PC-9 (cell line): ENCODE measurements around the gene LCOR. TPM values are rescaled to one million over a fixed set of nuclear protein-coding genes. Genes with fewer than 3 reads are reported as not detected.

Experiments
- BruUV-seq: library from RNA; stranded (reverse); fragments of 400-500 nt; replicated peaks from 2 replicates; lab custom pipeline; 2021; lab: Mats Ljungman, UMichigan
- CTCF ChIA-PET: fragments of 300-600 bp; sonication (Branson Sonifier 250); formaldehyde crosslinking; loops from one replicate; lab custom pipeline; 2022; ENCODE audit warnings: antibody characterized with exemption; lab: Charles Lee
- POLR2A ChIA-PET: fragments of 300-600 bp; sonication (Branson Sonifier 250); formaldehyde crosslinking; loops from one replicate; lab custom pipeline; 2022; ENCODE audit warnings: antibody characterized with exemption; ENCODE audit not compliant: unreplicated experiment; lab: Charles Lee
- DNase-seq, 2 experiments: peaks; one replicate each; pipeline versions ENCODE4 v3.0.0 to v3.0.0-alpha.2; 2015 to 2022; ENCODE audit warnings: mixed read lengths in 1 of 2
- H2AFZ ChIP-seq: fragments of 200-600 bp; sonication (generic); 2 replicates; pipeline ENCODE4 v1.8.1; 2017; ENCODE audit warnings: antibody characterized with exemption
- H3F3A ChIP-seq: fragments of 200-600 bp; sonication (generic); 2 replicates; pipeline ENCODE4 v1.8.1; 2017; ENCODE audit warnings: antibody characterized with exemption, mild to moderate bottlenecking, low read depth; ENCODE audit not compliant: insufficient read depth
- H3K27ac ChIP-seq: fragments of 200-600 bp; sonication (generic); 2 replicates; pipeline ENCODE4 v1.6.1; 2016; ENCODE audit warnings: mixed run types
- H3K27me3 ChIP-seq: fragments of 200-600 bp; sonication (generic); 2 replicates; pipeline ENCODE4 v1.6.1; 2016; ENCODE audit warnings: low read depth, mixed run types; ENCODE audit not compliant: insufficient read depth
- H3K36me3 ChIP-seq: fragments of 200-600 bp; sonication (generic); 2 replicates; pipeline ENCODE4 v1.6.1; 2016; ENCODE audit warnings: low read depth, mixed run types
- H3K4me1 ChIP-seq: fragments of 200-600 bp; sonication (generic); replicated peaks from 2 replicates; pipeline ENCODE4 v1.6.1; 2016; ENCODE audit warnings: mixed run types; ENCODE audit not compliant: insufficient read depth
- H3K4me2 ChIP-seq: fragments of 200-600 bp; sonication (generic); 2 replicates; pipeline ENCODE4 v1.6.1; 2017; ENCODE audit warnings: mixed run types
- H3K4me3 ChIP-seq: fragments of 200-600 bp; sonication (generic); 2 replicates; pipeline ENCODE4 v1.6.1; 2016; ENCODE audit warnings: mixed run types
- H3K79me2 ChIP-seq: fragments of 200-600 bp; sonication (generic); 2 replicates; pipeline ENCODE4 v1.6.1; 2017; ENCODE audit warnings: low read depth, mixed run types
- H3K9me2 ChIP-seq: fragments of 200-600 bp; sonication (generic); 2 replicates; pipeline ENCODE4 v1.8.1; 2017; ENCODE audit warnings: mild to moderate bottlenecking; ENCODE audit not compliant: insufficient read depth
- H3K9me3 ChIP-seq: fragments of 200-600 bp; sonication (generic); 2 replicates; pipeline ENCODE4 v1.8.1; 2016; ENCODE audit warnings: low read depth; ENCODE audit not compliant: insufficient read depth
- H4K20me1 ChIP-seq: fragments of 200-600 bp; sonication (generic); 2 replicates; pipeline ENCODE4 v1.8.1; 2017; ENCODE audit not compliant: insufficient read depth
- EZH2 ChIP-seq: fragments of 200-600 bp; sonication (generic); IDR thresholded peaks from 2 replicates; pipeline ENCODE4 v1.8.0; 2017; ENCODE audit warnings: antibody characterized with exemption, low read depth
- intact Hi-C: fragments of 100-400 bp; cut with micrococcal nuclease; formaldehyde crosslinking; loops from one replicate; pipeline ENCODE4 v1.10.0; 2022; ENCODE audit not compliant: unreplicated experiment
- total RNA-seq: library from RNA; stranded (reverse); gene quantifications from 2 replicates; pipeline ENCODE4 v1.2.3, GENCODE V29; 2021
- TF ChIP-seq, protein P1 (sequence below): fragments of 200-600 bp; sonication (generic); conservative IDR thresholded peaks from 2 replicates; pipeline ENCODE4 v1.6.1; 2017; ENCODE audit warnings: mixed run types, antibody characterized with exemption, mild to moderate bottlenecking, moderate library complexity

The LCOR gene
- total RNA-seq, 1 experiment from 2014 or later: 36.4 TPM

GRCh38 chr10:97000487-97001182 lies 168.5 kb downstream of the LCOR start:
- no peak for DNase-seq
- Histone ChIP-seq H3K4me1 (no peaks in the 10 kb centered on the region), H4K20me1 (no peaks in the 10 kb centered on the region), H3K9me2 (no peaks in the 10 kb centered on the region), H3K27ac (no peak overlapping the region), H3K4me3 (no peak overlapping the region), H3K4me2 (no peak overlapping the region), H2AFZ (no peak overlapping the region), H3K27me3 (no peaks in the 10 kb centered on the region), H3K9me3 (no peaks in the 10 kb centered on the region), H3K79me2 (no peaks in the 10 kb centered on the region), H3F3A (no peaks in the 10 kb centered on the region), H3K36me3 (no peaks in the 10 kb centered on the region)
- CTCF ChIA-PET: no interaction called here
- POLR2A ChIA-PET: no interaction called here
- BruUV-seq: no TSS peak
- TF ChIP-seq EZH2: no peak
- TF ChIP-seq, protein P1, sequence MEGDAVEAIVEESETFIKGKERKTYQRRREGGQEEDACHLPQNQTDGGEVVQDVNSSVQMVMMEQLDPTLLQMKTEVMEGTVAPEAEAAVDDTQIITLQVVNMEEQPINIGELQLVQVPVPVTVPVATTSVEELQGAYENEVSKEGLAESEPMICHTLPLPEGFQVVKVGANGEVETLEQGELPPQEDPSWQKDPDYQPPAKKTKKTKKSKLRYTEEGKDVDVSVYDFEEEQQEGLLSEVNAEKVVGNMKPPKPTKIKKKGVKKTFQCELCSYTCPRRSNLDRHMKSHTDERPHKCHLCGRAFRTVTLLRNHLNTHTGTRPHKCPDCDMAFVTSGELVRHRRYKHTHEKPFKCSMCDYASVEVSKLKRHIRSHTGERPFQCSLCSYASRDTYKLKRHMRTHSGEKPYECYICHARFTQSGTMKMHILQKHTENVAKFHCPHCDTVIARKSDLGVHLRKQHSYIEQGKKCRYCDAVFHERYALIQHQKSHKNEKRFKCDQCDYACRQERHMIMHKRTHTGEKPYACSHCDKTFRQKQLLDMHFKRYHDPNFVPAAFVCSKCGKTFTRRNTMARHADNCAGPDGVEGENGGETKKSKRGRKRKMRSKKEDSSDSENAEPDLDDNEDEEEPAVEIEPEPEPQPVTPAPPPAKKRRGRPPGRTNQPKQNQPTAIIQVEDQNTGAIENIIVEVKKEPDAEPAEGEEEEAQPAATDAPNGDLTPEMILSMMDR: no peak
- intact Hi-C loops: no loop called here

DNA sequence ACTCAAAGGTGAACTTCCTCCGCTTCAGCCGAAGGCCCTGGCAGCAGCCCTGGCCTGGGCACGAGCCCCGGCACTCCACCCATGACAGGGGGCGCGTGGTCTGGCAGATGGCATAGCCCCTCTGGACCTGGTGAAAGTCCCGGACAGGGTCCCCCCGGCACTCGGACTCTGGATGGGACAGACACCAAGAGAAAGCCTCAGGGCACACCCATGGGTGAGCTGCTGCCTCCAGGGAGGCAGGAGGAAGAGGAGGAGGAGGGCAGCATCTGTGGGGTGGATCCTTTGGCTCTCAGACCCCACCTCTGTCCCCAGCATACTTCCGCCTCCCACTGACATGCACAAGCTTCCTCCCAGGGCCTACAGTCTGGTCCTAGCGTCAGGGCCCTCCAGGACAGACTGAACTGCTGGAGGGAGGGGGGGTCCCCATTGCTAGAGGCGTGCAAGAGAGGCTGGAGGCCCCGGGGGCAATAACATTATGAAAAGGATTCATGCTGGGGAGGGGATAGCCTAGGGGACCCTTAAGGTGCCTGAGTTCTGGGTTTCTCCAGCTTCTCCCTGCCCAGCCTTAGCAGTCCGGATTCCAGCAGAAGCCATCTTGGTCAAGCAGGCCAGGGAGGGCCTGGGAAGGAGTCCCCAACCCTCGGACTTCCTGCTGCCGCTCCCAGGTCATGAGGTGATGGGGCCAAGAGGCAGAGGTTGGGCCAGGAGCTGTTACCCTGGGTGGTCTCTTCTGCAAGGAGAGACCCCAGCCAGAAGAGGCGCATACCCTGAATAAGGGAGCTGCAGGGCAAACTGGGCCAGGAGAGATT lies 169.3 kb downstream of the LCOR start:
- BruUV-seq: no TSS peak
- Histone ChIP-seq H3K79me2 (no peaks in the 10 kb centered on the region), H3K4me3 (no peak overlapping the region), H3K9me2 (no peaks in the 10 kb centered on the region), H3F3A (no peaks in the 10 kb centered on the region), H2AFZ (no peak overlapping the region), H3K27ac (no peak overlapping the region), H3K4me1 (no peaks in the 10 kb centered on the region), H3K27me3 (no peaks in the 10 kb centered on the region), H3K36me3 (no peaks in the 10 kb centered on the region), H3K4me2 (no peak overlapping the region), H3K9me3 (no peaks in the 10 kb centered on the region), H4K20me1 (no peaks in the 10 kb centered on the region)
- ChIA-PET POLR2A (interaction anchor here (0.7 kb wide), 1 partner anchor 1012 kb away, joined by 5 read pairs; no protein-coding TSS in a partner anchor), CTCF (no interaction called here)
- TF ChIP-seq EZH2: no peak
- TF ChIP-seq, protein P1: no peak
- intact Hi-C loops: no loop called here
- DNase-seq: no peak

- Histone ChIP-seq H3K27ac (no peak overlapping the region), H3K36me3 (no peaks in the 10 kb centered on the region), H3K4me1 (no peaks in the 10 kb centered on the region), H3K27me3 (no peaks in the 10 kb centered on the region), H3K4me3 (no peak overlapping the region), H3F3A (no peaks in the 10 kb centered on the region), H3K4me2 (no peak overlapping the region), H2AFZ (no peak overlapping the region), H4K20me1 (no peaks in the 10 kb centered on the region), H3K79me2 (no peaks in the 10 kb centered on the region), H3K9me3 (peaks cover 5% of the 10 kb centered on the region; the same call in 1 of the 2 replicates), H3K9me2 (no peaks in the 10 kb centered on the region)
- BruUV-seq: no TSS peak
- CTCF ChIA-PET: no interaction called here
- DNase-seq: no peak
- TF ChIP-seq, protein P1: no peak
- no peak for TF ChIP-seq EZH2
- intact Hi-C loops: no loop called here
- POLR2A ChIA-PET: interaction anchor here (0.6 kb wide), 1 partner anchor 388 kb away, joined by 6 read pairs; no protein-coding TSS in a partner anchor
These were observed 170.6 kb downstream of the LCOR start for GRCh38 chr10:97002670-97003069.
